Measurements from ENCODE around the gene SUCLG2.

The SUCLG2 gene

GRCh38 chr3:67648701-67649100 lies 5.7 kb downstream of the SUCLG2 start:
- DNase-seq, result no peak

- no peak for DNase-seq
Observed at GRCh38 chr3:67648229-67648628, 6.2 kb downstream of the SUCLG2 start.

- DNase-seq, result no peak
Observed at GRCh38 chr3:67647390-67647878, 7.0 kb downstream of the SUCLG2 start.

- DNase-seq, result no peak
Observed at GRCh38 chr3:67646586-67647234, 7.7 kb downstream of the SUCLG2 start.

- no peak for DNase-seq
Observed at GRCh38 chr3:67644827-67645226, 9.6 kb downstream of the SUCLG2 start.

- no peak for DNase-seq
Observed at GRCh38 chr3:67642734-67643133, 11.7 kb downstream of the SUCLG2 start.

- no peak for DNase-seq
Observed at GRCh38 chr3:67642190-67642589, 12.2 kb downstream of the SUCLG2 start.

- no peak for DNase-seq
Observed at GRCh38 chr3:67641451-67641850, 13.0 kb downstream of the SUCLG2 start.

GRCh38 chr3:67640023-67640660 lies 14.3 kb downstream of the SUCLG2 start:
- DNase-seq, result no peak

- no peak for DNase-seq
Observed at GRCh38 chr3:67637255-67637900, 17.0 kb downstream of the SUCLG2 start.

- DNase-seq, result no peak
Observed at GRCh38 chr3:67635806-67636205, 18.6 kb downstream of the SUCLG2 start.

GRCh38 chr3:67635257-67635656 lies 19.2 kb downstream of the SUCLG2 start:
- DNase-seq, result no peak

- DNase-seq, result no peak
Observed at GRCh38 chr3:67630666-67631362, 23.6 kb downstream of the SUCLG2 start.

- DNase-seq, result no peak
Observed at GRCh38 chr3:67624687-67625086, 29.7 kb downstream of the SUCLG2 start.

- DNase-seq, result no peak
Observed at GRCh38 chr3:67624078-67624477, 30.3 kb downstream of the SUCLG2 start.

GRCh38 chr3:67622652-67623051 lies 31.8 kb downstream of the SUCLG2 start:
- no peak for DNase-seq

GRCh38 chr3:67620869-67621268 lies 33.5 kb downstream of the SUCLG2 start:
- no peak for DNase-seq

- no peak for DNase-seq
Observed at GRCh38 chr3:67619991-67620390, 34.4 kb downstream of the SUCLG2 start.

GRCh38 chr3:67617518-67617917 lies 36.9 kb downstream of the SUCLG2 start:
- no peak for DNase-seq

- DNase-seq, result no peak
Observed at GRCh38 chr3:67616046-67616445, 38.4 kb downstream of the SUCLG2 start.

GRCh38 chr3:67614195-67614594 lies 40.2 kb downstream of the SUCLG2 start:
- no peak for DNase-seq

GRCh38 chr3:67610458-67610857 lies 44.0 kb downstream of the SUCLG2 start:
- DNase-seq, result no peak

- no peak for DNase-seq
Observed at GRCh38 chr3:67609709-67610108, 44.7 kb downstream of the SUCLG2 start.

GRCh38 chr3:67608034-67608433 lies 46.4 kb downstream of the SUCLG2 start:
- DNase-seq, result no peak
